NCI-H82 treated with DMSO at 0.1 percent for 48 hours (cell line): Measurements from ENCODE around the gene LMNA.

Experiments used
- DNase-seq: peaks from one replicate; lab custom pipeline; 2025; ENCODE audit not compliant: unreplicated experiment; lab: John Stamatoyannopoulos, UW

LMNA gene

DNA sequence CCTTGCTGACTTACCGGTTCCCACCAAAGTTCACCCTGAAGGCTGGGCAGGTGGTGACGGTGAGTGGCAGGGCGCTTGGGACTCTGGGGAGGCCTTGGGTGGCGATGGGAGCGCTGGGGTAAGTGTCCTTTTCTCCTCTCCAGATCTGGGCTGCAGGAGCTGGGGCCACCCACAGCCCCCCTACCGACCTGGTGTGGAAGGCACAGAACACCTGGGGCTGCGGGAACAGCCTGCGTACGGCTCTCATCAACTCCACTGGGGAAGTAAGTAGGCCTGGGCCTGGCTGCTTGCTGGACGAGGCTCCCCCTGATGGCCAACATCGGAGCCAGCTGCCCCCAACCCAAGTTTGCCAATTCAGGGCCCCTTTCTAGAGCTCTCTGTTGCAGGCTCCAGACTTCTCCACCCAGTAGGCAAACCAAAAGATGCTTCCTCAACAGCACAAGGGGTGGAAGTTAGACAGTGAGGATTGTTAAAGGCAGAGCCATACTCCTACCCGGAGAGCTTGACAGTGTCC is 22.5 kb downstream of the LMNA start:
- no peak for DNase-seq

DNA sequence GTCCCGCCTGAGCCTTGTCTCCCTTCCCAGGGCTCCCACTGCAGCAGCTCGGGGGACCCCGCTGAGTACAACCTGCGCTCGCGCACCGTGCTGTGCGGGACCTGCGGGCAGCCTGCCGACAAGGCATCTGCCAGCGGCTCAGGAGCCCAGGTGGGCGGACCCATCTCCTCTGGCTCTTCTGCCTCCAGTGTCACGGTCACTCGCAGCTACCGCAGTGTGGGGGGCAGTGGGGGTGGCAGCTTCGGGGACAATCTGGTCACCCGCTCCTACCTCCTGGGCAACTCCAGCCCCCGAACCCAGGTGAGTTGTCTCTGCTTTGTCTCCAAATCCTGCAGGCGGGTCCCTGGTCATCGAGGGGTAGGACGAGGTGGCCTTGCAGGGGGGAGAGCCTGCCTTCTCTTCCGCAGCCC is 24.0 kb downstream of the LMNA start:
- no peak for DNase-seq

DNA sequence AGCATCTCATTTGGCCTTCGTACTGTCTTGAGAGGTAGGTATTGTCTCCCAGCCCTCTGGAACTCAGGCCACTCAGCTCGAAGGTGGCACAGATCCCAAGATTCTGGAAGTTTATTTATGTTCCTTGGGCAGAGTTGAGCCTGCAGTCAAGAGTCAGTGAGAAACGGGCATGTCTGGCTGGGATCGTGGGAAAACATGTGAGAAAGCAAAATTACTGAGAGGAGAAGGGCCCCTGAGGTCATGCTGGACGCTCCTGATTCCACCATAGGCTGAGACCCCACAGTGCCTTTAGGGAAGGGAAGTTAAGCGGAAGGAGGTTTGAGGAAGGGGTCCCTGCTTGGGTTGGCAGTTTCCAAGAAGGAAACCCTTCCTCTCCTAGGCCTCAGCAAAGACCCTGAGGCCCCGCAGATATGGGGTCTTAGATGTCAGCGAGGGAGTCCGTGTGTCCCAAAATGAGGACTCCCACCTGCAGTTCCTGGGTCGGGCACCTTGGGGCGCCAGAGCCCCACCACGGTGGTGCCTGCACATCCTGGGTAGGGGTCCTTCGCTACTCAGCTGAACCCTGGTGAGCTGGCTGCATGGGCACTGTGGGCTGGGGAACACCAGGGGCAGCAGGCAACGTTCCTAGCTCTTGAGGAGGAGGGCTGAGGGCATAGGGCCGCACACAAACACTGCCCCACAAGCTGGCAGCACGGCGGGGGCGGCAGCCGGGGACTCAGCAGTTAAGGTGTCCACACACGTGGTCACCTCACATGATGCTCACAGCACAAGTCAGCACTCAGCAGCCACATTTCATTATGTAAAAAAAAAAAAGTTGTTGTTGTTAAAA is 26.6 kb downstream of the LMNA start:
- DNase-seq, result no peak

DNA sequence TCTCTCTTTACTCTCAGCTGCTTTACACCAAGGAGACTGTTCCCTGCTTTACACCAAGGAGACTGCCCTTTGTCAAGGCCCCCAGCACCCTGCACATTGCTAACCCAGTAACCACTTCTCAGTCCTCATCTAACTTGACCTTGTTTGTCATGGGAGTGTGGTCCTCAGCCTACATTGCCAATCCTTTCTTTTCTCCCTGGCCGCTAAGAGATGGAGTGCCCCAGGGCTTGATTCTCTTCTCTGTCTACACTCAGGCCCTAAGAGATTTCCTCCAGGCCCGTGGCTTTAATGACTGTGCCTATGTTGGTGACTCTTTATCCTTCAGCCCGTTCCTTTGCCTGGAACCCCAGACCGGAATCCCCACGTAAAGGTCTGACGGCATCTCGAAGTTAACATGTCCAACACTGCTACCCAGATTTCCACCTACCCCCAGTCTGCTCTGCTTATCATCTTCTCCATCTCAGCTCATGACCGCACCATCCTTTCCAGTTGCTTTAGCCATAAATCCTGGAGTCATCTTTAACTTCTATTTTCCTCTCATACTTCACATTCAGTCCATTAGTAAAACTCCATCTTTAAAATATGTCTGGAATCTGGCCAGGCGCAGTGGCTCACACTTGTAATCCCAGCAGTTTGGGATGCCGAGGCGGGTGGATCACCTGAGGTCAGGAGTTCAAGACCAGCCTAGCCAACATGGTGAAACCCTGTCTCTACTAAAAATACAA is 29.4 kb downstream of the LMNA start:
- DNase-seq, result no peak

DNA sequence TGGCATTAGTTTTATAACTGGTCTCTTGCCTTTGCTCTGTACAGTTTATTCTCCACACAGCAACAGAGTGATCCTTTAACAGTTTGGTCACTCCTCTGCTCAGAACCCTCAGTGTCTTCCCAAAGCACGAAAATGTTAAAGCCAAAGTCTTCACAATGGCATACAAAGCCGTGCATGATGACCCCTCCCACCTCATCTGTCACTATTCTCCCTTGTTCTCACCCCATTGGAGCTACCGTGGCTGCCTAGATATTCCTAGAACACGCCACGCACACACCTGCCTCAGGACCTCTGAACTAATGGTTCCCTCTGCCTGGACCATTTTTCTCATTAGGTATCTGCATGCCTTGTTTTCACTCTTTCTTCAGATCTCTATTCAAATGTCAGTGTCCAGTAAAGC is 30.2 kb downstream of the LMNA start:
- no peak for DNase-seq

DNA sequence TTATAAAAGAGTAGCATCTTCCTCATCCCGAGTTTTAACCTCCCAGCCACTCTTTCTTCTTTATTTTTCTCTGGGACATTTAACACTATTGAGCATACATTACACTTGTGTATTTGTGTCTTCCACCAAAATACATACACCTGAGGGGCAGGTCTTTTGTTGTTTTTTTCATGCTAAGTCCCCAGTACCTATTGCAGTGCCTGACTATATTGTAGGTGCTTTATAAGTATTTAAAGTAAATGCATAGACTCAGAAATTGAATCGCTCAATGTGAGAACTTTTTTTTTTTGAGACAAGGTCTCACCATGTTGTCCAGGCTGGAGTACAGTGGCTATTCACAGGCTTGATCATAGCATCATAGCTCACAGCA is 31.1 kb downstream of the LMNA start:
- no peak for DNase-seq

DNA sequence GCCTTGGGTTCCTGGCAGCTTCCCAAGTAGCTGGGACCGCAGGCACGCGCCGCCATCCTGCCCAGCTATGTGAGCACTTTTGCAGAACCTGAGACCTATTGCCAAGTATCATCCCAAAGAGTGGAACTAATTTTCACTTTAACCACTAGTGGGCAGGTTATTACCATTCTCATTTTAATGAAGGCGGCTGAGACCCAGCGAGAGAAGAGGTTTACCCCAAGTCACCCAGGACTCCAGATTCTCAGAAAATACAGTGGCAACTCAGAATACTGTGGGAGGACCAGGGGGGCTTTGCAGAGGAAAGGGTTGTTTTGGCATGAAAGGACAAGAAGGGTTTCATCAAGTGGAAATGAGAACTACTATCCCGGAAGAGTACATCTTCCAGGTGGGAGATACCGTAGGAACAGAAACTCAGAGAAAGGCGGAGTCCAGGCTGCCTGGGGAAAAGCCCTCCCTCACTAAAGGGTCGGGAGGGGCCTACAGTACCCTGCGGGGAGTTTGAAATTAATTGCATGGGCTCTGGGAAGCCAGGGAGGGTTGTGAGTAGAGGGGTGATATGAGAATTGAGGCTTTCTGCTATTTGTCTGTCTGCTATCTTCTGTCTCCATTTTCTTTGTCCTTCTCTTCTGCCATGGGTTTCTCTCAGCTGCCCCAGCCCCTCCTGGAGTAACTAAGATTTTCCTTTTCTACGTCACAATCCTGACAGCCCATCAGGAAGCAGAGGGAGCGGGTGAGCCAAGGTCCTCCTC is 31.7 kb downstream of the LMNA start:
- DNase-seq, result peak; percentile 83

DNA sequence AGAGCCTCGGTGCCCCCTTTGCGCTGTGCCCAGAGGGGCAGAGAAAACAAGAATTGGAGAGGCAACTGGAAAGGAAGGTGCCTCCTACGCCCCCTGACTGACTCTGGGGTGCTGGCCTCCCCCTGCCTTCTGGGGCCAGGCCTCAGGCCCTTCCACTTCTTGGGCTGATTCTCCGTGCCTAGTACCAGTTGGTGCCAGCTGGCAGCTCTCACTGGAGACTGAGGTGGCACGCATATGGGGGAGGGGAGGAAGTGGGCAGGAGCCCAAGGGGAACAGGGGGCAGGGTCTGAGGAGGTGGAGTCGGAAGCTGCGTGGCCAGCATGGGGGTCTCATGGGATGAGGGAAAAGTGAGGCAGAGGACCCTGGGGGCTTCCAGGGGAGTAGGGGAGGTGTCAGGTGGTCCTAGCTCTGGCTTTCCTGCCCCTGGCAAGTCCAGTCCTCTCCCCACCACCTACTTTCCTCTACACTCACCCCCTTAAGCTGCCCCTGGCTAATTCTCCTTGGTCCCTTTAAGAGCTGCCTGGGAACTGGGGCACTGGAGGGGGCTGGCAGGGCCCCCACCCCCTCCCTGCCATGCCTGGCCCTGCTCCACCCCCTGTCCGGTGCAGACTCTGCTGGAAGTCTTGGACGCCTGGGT is 32.4 kb downstream of the LMNA start:
- DNase-seq, result no peak

DNA sequence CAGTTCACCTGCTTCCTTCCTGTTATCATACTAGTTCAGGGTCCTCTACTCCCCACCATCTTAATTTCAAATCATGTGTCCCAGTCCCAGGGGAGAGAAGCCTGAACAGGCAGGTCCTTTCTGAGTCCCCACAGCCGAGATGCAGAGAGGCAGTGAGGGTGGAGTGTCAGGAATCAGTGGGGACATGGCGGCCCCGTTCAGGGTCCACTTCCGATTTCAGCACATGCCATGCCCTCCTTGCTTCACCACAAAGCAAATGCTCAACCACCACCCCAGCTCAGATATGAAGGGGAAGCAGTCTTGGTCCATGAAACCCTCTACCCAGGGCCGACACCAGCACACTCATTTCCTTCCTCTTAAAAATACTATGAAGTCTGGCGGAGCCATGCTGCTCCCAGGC is 33.7 kb downstream of the LMNA start:
- DNase-seq, result no peak

DNA sequence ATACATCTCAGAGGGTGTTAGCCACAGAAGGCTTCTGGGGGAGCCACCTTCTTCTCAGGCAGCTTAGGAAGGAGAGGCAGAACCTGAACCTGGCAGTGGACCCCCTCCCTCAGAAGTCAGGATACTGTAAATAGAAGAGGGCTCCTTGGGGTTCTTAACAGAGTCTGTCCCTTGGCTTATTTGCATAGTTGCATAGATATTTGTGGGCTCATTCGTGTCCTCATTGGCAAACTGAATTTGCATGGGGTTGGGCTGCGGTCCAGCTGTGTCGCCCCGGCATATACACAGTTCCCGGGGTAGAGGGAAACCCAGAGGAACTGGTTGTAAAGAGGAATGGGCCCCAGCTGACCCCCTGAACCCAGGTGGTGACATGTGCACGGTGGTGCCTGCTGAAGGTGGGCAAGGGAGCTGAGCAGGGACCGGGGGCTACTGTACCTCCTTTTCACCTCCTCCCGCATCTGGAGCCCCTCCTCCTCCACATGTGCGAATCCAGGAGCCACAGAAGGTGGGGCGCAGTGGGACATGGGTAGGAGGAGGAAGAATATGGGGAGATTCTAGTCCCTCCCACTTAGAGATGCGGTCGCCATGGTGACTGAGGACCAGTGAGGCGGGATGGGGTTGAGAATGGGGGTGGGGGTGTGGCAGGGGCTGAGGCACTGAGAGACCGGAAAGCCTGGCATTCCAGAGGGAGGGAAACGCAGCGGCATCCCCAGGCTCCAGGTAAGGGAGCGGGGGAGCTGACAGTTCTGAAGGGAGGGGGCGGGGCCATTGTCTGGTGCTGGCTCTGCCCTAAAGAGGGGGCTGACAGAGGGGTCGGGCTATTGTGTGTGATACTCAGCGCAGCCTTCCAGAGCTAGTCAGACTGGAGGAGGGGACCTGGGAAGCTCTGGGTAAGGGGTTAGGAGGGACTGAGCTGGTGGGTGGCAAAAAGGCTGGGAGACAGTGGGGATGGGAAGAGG is 35.1 kb downstream of the LMNA start:
- DNase-seq, result no peak

DNA sequence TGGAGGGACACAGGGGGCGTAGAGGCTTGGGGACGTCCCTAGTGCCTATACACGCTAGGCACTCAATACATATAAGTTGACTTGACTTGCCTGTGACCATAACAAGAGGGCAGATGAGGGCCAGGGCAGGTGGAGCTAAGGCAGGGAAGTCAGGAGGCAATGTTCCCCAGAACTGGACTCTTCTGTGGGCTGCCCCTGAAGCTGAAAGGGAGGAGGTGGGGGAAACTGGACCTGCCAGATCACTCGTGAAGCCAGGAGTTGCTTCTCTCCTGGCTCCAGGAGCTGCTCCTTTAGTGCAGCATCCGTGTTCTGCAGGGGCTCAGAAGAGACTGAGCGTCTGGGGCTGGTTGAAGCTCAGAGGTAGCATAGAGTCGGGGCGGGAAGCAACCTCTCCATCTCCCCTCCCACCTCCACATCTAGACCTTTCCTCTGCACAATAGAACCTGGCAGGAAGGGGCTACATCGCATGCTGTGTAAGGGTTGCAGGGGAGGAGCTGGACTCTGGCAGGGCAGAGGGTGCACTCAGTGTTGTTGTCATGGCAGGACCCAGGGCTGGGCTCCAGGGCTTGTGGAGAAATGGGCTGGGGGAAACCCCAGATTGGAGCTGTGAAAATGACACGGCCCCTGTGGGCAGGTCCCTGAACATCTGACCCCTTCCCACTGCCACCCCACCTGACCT is 36.0 kb downstream of the LMNA start:
- no peak for DNase-seq

DNA sequence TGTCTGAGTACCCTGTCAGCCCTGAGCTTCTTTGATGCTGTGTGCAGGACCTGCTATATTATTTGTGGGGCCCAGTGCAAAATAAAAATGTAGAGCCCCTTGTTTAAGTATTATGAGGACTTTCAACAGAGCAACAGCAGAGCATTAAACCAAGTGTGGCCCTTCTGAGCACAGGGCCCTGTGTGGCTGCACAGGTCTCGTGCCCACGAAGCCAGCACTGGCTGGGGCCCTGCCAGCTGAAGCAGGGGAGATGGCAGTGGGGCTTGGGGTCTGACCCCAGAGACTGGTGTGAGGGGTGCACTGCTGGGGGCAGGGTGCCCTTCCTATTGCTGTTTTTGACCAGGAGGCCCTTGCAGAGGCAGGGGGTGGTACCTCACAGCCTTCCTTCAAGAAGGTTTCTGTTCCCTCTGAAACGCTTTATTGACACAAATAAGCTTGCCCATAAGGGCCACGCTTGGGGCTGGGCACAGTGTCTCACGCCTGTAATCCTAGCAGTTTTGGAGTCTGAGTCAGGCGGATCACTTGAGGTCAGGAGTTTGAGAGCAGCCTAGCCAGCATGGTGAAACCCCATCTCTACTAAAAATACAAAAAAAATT is 36.7 kb downstream of the LMNA start:
- DNase-seq, result no peak

DNA sequence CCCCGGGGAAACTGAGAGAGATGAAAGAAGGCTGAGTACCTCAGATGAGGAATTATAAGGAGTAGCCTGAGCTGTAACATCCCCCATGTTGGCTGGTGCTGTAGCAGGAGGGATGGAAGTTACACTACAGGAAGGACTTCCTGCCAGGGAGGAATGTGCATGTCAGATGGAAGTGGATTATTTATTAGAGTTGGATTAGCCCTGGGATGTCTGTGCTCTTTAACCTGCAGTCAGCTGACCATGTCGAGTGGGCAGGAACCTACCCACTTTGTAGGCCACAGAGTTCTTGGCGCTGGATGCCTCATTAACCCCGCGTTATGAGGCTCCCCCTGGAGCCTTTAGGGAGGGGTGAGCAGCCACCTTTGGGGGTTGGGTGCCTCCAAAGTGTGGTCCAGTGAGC is 38.1 kb downstream of the LMNA start:
- no peak for DNase-seq

DNA sequence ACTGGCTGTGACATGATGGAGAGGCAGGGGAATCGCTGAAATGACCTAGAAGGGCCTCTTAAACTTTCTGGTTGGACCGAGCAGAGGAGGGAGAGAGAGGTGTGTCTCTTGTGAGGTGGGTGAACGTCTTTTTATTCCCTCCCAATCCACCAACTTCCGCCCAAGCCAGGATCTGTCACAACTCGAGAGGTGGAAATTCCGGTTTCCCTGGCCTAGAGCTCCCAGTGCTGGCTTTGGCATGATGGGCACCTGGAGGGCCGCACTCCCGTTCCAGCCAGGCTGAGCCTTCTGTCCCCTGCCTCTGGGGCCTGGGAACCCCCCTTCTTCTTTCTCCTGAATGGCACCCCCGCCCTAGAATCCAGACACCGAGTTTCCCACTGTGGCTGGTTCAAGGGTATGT is 38.9 kb downstream of the LMNA start, which contains the start of gene SEMA4A:
SEMA4A (plus strand) TSS at position 224 of the 400 bp plus-strand sequence. CDS start 994 bp downstream, outside the sequence.
- DNase-seq, result no peak

DNA sequence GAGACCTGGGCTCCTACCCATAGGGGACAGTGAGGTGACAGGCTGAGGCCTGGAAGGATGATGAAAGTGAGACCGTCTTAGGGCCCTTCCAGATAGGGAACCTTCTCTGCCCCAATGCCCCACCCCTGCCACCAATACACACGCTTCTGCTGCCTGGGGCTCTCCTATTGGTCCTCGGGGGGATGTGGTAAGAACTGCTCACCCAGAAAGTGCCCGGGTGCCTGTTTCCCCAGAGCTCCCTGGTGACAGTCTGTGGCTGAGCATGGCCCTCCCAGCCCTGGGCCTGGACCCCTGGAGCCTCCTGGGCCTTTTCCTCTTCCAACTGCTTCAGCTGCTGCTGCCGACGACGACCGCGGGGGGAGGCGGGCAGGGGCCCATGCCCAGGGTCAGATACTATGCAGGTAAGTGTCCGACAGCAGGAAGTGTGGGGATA is 39.8 kb downstream of the LMNA start:
- DNase-seq, result no peak

DNA sequence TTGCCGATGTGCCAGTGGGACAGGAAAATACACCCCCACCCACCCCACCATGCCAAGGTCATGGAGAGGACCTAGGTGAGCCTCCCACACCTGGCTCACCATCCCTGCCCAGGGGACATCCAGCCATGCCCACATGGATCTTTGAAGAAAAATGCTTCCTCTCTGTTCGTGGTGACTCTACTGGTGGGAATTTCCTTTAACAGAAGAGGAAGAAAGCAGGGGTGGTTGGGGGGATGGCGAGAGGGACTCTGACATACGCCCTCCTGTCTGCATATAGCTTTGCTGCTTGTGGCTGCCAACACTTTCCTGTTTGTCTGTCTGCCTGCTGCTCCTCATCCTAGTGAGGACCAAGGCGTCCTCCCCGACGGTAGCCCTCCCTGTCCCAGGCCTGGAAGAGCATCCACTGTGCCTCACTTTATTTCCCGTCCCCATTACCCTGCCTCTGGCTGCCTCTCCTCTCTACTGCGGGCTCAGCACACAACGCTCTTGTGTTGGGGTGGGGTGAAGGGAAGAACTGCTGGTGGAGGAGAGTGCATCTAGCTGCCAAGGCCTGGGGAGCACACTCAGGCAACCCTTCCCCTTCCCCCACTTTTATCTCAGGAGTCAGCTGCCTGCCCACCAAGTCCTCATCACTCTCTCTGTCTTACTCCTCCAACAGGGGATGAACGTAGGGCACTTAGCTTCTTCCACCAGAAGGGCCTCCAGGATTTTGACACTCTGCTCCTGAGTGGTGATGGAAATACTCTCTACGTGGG is 41.4 kb downstream of the LMNA start:
- no peak for DNase-seq

DNA sequence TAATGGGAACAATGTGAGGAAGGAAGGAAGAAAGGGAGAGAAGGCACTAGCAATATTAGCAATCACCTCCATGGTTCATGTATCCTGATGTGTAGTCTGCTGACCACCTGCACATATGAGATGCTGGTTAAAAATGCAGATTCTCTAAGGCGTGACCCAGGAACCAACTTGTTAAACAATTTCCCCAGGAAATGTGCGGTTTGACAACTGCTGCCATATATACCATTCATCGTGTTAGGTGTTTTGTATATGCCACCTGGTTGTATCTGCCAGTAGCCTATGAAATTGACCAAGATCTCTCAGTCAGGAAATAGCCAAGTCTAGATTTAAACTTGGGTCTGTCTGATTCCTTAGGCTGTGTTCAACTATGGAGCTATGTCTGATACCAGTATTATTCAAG is 43.0 kb downstream of the LMNA start:
- DNase-seq, result no peak

DNA sequence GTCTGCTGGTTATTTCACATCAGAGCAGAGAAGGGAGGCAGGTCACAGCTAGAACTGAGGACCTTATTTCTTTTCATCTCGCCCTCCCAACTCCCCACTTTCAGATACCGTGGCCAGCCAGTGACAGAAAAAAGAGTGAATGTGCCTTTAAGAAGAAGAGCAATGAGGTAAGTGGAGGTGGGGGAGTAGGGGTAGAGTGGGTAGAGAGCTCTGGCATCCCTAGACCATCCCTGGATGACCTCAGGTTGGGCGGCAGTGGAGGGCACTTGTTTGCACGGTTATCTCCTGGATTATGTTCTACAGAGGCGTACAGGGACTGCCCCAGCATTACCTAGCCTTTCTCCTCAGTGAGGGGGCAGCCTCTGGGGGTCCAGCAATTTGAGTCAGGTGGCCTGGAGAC is 43.5 kb downstream of the LMNA start:
- no peak for DNase-seq
